ENCODE results near the gene ALDH1B1. TPM values are rescaled to one million over a fixed set of nuclear protein-coding genes. Genes with fewer than 3 reads are reported as not detected.
"Not testable (repeated sequence)": the region's sequence is repeated elsewhere in the genome, so short reads cannot be mapped to it uniquely, and the experiment has no call there.

The ALDH1B1 gene
- total RNA-seq, 1 donor from 2014 or later = 9.3 TPM

- DNase-seq = no peak
These were observed 31.0 kb upstream of the ALDH1B1 start for GRCh38 chr9:38361473-38361850.

GRCh38 chr9:38362852-38363588, 29.5 kb upstream of the ALDH1B1 start:
- peak; percentile 81 for DNase-seq

GRCh38 chr9:38363589-38363925, 28.9 kb upstream of the ALDH1B1 start:
- no peak for DNase-seq

GRCh38 chr9:38367898-38368297, 24.6 kb upstream of the ALDH1B1 start:
- no peak for DNase-seq

DNA sequence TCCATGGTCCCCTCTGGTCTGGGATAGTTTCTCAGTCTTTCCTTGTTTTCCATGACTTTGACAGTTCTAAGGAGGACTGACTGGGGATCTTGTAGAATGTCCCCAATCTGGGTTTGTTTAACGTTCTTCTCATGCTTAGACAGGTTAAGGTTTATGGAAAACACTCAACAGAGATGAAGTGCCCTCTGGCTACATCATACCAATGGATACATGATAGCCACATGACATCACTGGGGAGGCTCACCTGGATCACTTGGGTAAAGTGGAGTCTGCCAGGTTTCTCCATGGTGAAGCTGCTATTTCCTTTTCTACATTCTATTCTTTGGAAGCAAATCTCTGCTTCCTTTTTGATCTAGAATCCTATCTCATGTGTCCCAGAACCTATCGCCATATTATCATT, 23.8 kb upstream of the ALDH1B1 start:
- no peak for DNase-seq

GRCh38 chr9:38370176-38370575, 22.3 kb upstream of the ALDH1B1 start:
- DNase-seq = no peak

DNA sequence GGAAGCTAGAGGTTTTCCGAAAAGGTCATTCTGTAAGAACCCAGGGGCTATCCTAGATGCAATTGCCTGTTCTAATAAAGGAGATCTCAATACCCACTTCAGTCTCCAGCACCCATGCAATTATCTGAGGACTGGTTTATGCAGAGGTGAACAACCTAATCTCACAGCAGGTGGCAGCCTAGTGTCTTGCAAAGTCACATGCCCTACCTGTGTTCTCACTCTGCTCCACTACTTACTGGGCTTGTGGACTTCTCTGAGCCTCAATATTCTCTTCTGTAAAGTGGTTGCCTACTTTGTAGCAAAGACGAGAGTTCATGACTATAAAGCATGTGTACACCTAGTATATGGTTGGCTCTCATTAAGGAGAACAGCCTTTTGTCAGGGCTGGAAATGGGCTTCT, 21.0 kb upstream of the ALDH1B1 start:
- DNase-seq = no peak

GRCh38 chr9:38372762-38373619, 19.5 kb upstream of the ALDH1B1 start:
- no peak for DNase-seq

GRCh38 chr9:38373679-38374078, 18.8 kb upstream of the ALDH1B1 start:
- DNase-seq = no peak

DNA sequence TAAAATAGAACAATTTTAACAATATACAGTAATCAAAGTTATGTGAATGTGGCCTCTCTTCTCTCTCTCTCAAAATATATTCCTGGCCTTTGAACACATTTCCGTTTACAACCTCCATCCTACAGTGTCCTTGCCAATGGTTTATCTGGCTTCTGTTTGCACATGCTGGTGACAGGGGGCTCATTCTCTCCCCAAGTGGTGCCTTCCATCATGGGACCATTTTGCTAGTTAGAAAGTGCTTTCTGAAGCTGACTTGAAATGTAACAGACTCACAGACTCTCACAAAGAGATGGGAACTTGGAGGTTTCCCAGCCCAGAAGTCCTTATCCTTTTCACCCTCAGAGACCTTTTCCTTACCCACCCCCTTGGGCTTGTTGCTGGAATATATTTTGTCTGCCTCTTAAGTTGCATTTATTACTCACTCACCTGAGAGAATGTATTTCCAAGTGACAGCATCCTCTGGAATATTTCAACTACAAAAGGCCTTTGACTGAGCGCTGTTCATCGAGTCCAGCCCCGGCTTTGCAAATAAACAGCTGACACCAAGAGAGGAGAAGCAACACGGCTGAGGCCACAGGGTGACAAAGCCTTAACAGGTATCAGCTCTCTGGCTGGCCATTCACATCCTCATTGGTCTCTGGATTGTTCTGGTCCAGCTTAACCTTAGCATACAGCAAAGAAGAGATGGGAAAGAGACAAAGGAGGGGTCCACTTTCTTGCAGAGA, 17.5 kb upstream of the ALDH1B1 start:
- DNase-seq = no peak

GRCh38 chr9:38375572-38375963, 16.9 kb upstream of the ALDH1B1 start:
- DNase-seq = no peak

- no peak for DNase-seq
These were observed 16.4 kb upstream of the ALDH1B1 start for GRCh38 chr9:38376021-38376670.

- not testable (repeated sequence) for DNase-seq
These were observed 15.0 kb upstream of the ALDH1B1 start for GRCh38 chr9:38377336-38378083.

- DNase-seq = no peak
These were observed 12.2 kb upstream of the ALDH1B1 start for GRCh38 chr9:38380230-38380871.

DNA sequence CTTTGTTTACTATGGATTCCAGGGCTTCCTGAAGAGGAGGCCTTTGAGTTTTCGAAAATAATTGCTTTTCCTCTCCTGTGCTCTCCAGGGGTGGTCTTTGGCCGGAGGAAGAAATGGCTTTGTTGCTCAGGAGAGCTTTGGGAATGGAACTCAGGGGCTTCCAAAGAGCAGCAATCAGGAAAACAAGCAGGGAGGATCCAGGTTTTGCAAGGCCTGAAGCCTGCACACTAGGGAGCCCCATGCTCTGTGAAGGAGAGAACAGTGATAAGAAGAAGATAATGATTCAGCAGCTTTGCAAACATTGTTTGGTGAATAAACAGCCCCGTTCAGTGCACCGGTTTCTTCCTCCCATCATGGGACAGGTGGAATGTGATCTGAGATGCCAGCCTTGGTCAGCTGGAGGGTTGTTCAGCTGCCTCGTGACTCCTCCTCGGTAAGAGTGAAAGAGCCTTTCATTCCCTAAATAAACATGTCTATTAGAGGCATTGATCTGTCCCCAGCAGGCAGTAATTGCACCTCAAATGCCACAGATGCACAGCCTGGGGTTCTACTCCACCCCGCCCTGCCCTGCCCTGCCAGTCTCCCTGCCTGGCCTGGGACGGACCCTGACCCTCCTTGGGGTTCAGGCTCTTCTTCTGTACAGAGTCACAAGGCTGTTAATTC, 11.5 kb upstream of the ALDH1B1 start:
- no peak for DNase-seq

DNA sequence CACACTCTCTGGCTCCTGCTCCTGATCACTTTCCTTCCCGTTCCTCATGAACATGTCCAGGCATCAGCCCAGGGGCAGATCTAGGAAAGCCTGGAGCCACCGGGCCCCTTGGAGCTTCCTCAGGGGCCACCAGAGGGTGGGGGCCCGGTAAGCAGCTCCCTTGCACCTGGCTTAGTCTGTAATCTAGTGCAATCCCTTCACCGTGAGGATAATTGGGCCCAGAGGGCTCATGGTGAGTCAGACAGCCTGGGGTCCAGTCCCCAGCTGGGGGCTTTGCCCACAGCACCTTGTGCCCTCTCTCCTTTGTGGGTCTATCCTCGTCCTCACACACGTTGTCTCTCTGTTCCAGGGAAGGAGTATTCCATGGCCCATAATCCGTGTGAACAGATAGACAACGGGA, 10.4 kb upstream of the ALDH1B1 start:
- no peak for DNase-seq

DNA sequence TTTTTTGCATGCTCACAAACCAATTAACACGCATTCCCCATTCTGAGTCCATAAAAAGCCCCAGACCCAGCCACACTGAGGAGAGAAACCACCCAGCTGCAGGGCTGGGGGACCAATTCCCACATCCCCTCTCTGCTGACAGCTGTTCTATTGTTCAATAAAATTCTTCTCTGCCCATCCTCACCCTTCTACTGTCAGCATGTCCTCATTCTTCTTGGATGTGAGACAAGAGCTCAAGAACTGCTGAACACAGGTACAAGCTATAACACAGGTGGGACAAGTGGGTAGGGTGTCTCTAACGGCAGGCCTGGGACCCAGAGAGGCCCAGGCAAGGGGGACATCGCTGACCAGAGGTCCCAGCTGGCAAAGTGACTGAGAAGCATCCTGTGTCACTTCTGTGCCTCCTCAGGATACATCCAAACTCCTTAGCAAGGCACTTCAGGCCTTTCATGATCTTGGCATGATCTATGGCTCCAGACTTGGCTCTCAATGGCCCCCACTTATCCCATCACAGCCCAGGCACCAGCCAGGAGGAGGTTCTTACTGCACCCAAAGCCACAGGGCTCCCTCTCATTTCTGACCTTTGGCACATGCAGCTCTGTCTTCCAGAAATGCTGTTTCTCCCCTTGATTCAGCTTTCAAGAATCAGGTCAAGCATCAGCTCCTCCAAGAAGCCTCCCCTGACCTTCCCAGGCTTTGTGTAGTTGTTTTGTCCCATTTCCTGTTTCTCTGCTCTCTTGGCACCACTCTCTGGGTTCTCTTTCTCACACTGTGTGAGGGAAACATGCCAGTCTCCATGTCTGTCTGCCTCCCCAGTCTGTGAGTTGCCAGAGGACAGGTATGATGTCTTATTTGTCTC, 7.3 kb upstream of the ALDH1B1 start:
- no peak for DNase-seq

DNA sequence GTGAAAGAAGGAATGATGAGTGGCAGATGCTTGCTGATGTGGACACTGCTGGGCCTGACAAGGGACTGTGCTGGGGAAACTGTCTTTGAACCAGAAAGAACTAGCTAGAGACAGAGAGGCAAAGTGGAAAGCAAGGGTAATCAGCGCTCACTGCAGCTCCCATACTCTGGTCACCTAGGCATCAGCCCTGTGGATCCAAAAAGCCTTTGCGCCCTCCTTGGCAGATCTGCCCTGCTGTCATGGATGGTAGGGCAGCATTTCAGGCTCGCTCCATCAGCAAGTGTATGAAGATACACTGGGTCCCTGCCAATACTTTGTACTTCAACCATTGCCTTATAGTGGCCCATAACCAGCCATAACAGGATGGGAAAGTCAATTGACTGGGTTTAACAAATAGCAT, 6.6 kb upstream of the ALDH1B1 start:
- no peak for DNase-seq

- no peak for DNase-seq
These were observed 6.1 kb upstream of the ALDH1B1 start for GRCh38 chr9:38386319-38386895.
